Neuronal stem cell (in vitro differentiated cells): ENCODE measurements around the gene MERTK. TPM values are rescaled to one million over a fixed set of nuclear protein-coding genes. Genes with fewer than 3 reads are reported as not detected.

Source experiments
- DNase-seq: peaks from one replicate; pipeline ENCODE4 v3.0.0-alpha.2; 2013; ENCODE audit warnings: low spot score
- H2AFZ ChIP-seq: one replicate; pipeline ENCODE4 v1.6.1; 2013; ENCODE audit warnings: mild to moderate bottlenecking, low read length, inconsistent platforms
- H2AK5ac ChIP-seq: 2 replicates; pipeline ENCODE4 v1.6.1; 2013; ENCODE audit warnings: low read depth, mild to moderate bottlenecking, inconsistent platforms, low read length, moderate library complexity, mixed read lengths
- H2BK120ac ChIP-seq: 2 replicates; pipeline ENCODE4 v1.6.1; 2013; ENCODE audit warnings: low read depth, mild to moderate bottlenecking, inconsistent platforms, low read length, moderate library complexity, mixed read lengths
- H2BK12ac ChIP-seq: one replicate; pipeline ENCODE4 v1.6.1; 2013; ENCODE audit warnings: low read length, inconsistent platforms
- H2BK15ac ChIP-seq: 2 replicates; pipeline ENCODE4 v1.6.1; 2013; ENCODE audit warnings: mild to moderate bottlenecking, low read length, inconsistent platforms, mixed read lengths
- H2BK5ac ChIP-seq: one replicate; pipeline ENCODE4 v1.6.1; 2013; ENCODE audit warnings: inconsistent platforms, mild to moderate bottlenecking, low read length, moderate library complexity
- H3K14ac ChIP-seq: one replicate; pipeline ENCODE4 v1.6.1; 2013; ENCODE audit warnings: low read length, inconsistent platforms
- H3K18ac ChIP-seq: 2 replicates; pipeline ENCODE4 v1.6.1; 2013; ENCODE audit warnings: low read length, inconsistent platforms
- H3K23ac ChIP-seq: 2 replicates; pipeline ENCODE4 v1.6.1; 2013; ENCODE audit warnings: low read depth, mild to moderate bottlenecking, mixed read lengths, low read length, inconsistent platforms; ENCODE audit not compliant: poor library complexity
- H3K27ac ChIP-seq: replicated peaks from 3 replicates; pipeline ENCODE4 v1.5.1; 2013; ENCODE audit warnings: low read length, inconsistent platforms
- H3K27me3 ChIP-seq, 3 experiments: 2 replicates each; pipeline ENCODE4 v1.6.1; 2013; ENCODE audit warnings: low read length in 3 of 3, mild to moderate bottlenecking in 2 of 3, inconsistent platforms in 1 of 3, low read depth in 1 of 3, mixed read lengths in 1 of 3, moderate library complexity in 1 of 3; ENCODE audit not compliant: control insufficient read depth in 3 of 3, insufficient read depth in 3 of 3
- H3K36me3 ChIP-seq, 2 donors: replicated peaks in 1 of 2; 2 replicates each; pipeline ENCODE4 v1.6.1; 2013; ENCODE audit warnings: low read length in 2 of 2; ENCODE audit not compliant: control insufficient read depth in 2 of 2, insufficient read depth in 2 of 2
- H3K4ac ChIP-seq: 2 replicates; pipeline ENCODE4 v1.6.1; 2013; ENCODE audit warnings: inconsistent platforms, mild to moderate bottlenecking, low read length, moderate library complexity
- H3K4me1 ChIP-seq, 2 donors: 1 replicate in 1 of 2; 2 replicates in 1 of 2; pipeline ENCODE4 v1.6.1; 2013; ENCODE audit warnings: low read length in 2 of 2, low read depth in 1 of 2; ENCODE audit not compliant: control insufficient read depth in 2 of 2, insufficient read depth in 1 of 2
- H3K4me2 ChIP-seq: one replicate; pipeline ENCODE4 v1.6.1; 2013; ENCODE audit warnings: mild to moderate bottlenecking, low read length, inconsistent platforms; ENCODE audit not compliant: insufficient read depth, poor library complexity, severe bottlenecking
- H3K4me3 ChIP-seq, 2 donors: 2 replicates each; pipeline ENCODE4 v1.5.1; 2013; ENCODE audit warnings: low read length in 2 of 2, mild to moderate bottlenecking in 2 of 2, inconsistent platforms in 1 of 2, moderate library complexity in 1 of 2
- H3K79me1 ChIP-seq: one replicate; pipeline ENCODE4 v1.6.1; 2013; ENCODE audit warnings: low read depth, mild to moderate bottlenecking, inconsistent platforms, low read length, moderate library complexity
- H3K9ac ChIP-seq: one replicate; pipeline ENCODE4 v1.6.1; 2013; ENCODE audit warnings: mild to moderate bottlenecking, low read depth, low read length, inconsistent platforms; ENCODE audit not compliant: poor library complexity
- H3K9me3 ChIP-seq, 2 donors: replicated peaks in 1 of 2; 2 replicates each; pipeline versions ENCODE3 to v1.6.1; 2013; ENCODE audit warnings: low read length in 2 of 2, mild to moderate bottlenecking in 2 of 2, inconsistent platforms in 1 of 2, low read depth in 1 of 2, mixed read lengths in 1 of 2, moderate library complexity in 1 of 2; ENCODE audit not compliant: control insufficient read depth in 2 of 2, insufficient read depth in 1 of 2
- H4K8ac ChIP-seq: one replicate; pipeline ENCODE4 v1.6.1; 2013; ENCODE audit warnings: low read depth, mild to moderate bottlenecking, inconsistent platforms, low read length, moderate library complexity
- H4K91ac ChIP-seq: one replicate; pipeline ENCODE4 v1.6.1; 2013; ENCODE audit warnings: low read length, low read depth, mild to moderate bottlenecking, inconsistent platforms; ENCODE audit not compliant: poor library complexity
- WGBS, 2 donors: extraction: QIAGEN DNeasy Blood & Tissue Kit; methylation state at CpG; one replicate each; pipeline ENCODE4 v1.1.7; 2013; ENCODE audit warnings: missing lambda C conversion rate in 2 of 2, mixed read lengths in 1 of 2; ENCODE audit not compliant: insufficient read length in 2 of 2, insufficient replicate concordance in 1 of 2; ENCODE audit errors: extremely low coverage in 2 of 2; 5-methylcytosine and 5-hydroxymethylcytosine counted together
- small RNA-seq: library from polyadenylated mRNA; stranded (forward); fragments of <200 nt; extraction: miRNeasy Mini kit (QIAGEN cat#:217004); gene quantifications from one replicate; pipeline ENCODE3, GENCODE V24; 2013; ENCODE audit not compliant: insufficient read depth

Gene MERTK

GRCh38 chr2:112074506-112074905 is 176.1 kb downstream of the MERTK start:
- Histone ChIP-seq H4K91ac (no peak overlapping the region), H3K4me1 (peaks cover 0 to 2% of the 10 kb centered on the region in 2 donors), H3K9ac (no peak overlapping the region), H2BK12ac (no peak overlapping the region), H3K4me2 (no peak overlapping the region), H3K27ac (no peak overlapping the region), H2AK5ac (no peak overlapping the region), H3K18ac (no peak overlapping the region), H3K23ac (no peak overlapping the region), H2BK15ac (no peak overlapping the region), H3K14ac (no peak overlapping the region), H2BK120ac (no peak overlapping the region), H3K36me3 (peaks cover 0 to 47% of the 10 kb centered on the region in 2 donors), H2AFZ (no peak overlapping the region), H2BK5ac (no peak overlapping the region), H3K79me1 (no peaks in the 10 kb centered on the region), H3K27me3 (no peaks in the 10 kb centered on the region), H4K8ac (no peak overlapping the region), H3K4me3 (no peak overlapping the region), H3K9me3 (peaks cover 3 to 21% of the 10 kb centered on the region in 2 donors), H3K4ac (no peak overlapping the region)
- WGBS, 2 donors, result no CpG with 5 or more reads among the region's 1 CpG
- no peak for DNase-seq

- H3K36me3 ChIP-seq, result peaks cover 0 to 40% of the 10 kb centered on the region in 2 donors
- no peak overlapping the region for H3K27ac ChIP-seq
- no peak overlapping the region for H3K9ac ChIP-seq
- H3K4me3 ChIP-seq, result no peak overlapping the region
- H3K14ac ChIP-seq, result no peak overlapping the region
- no peak overlapping the region for H3K23ac ChIP-seq
- peaks cover 0 to 2% of the 10 kb centered on the region in 2 donors for H3K4me1 ChIP-seq
- DNase-seq, result no peak
- no peak overlapping the region for H2AFZ ChIP-seq
- H3K4me2 ChIP-seq, result no peak overlapping the region
- H4K91ac ChIP-seq, result no peak overlapping the region
- H3K4ac ChIP-seq, result no peak overlapping the region
- H3K9me3 ChIP-seq, result peaks cover 3 to 14% of the 10 kb centered on the region in 2 donors
- WGBS, 2 donors, result 100% methylated on average over 1 to 2 of the region's 8 CpGs
- no peak overlapping the region for H3K18ac ChIP-seq
- H2BK15ac ChIP-seq, result no peak overlapping the region
- H2BK12ac ChIP-seq, result no peak overlapping the region
- H4K8ac ChIP-seq, result no peak overlapping the region
- no peaks in the 10 kb centered on the region for H3K79me1 ChIP-seq
- no peaks in the 10 kb centered on the region for H3K27me3 ChIP-seq
- H2AK5ac ChIP-seq, result no peak overlapping the region
- no peak overlapping the region for H2BK5ac ChIP-seq
- no peak overlapping the region for H2BK120ac ChIP-seq
Measured at GRCh38 chr2:112075490-112076260, 177.3 kb downstream of the MERTK start.

DNA sequence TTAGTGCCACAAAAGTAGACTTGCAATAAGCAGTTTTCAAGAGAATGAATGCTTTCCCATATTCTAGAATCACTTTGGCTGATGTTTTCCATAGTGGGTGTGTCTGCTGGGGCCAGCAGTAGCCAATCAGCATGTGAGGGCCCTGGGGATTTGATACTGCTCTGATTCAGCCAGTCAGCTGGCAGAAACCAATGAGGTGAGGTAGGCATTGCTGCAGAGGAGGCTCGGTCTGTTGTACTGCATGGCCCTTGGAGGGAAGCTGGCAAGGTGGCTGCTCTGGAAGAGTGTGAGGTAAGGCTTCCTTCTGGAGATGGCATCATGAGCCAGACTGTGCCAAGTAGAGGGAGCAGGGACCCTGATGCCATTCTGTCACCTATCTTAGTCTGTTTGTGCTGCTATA is 179.4 kb downstream of the MERTK start:
- H4K8ac ChIP-seq, result no peak overlapping the region
- no peak overlapping the region for H2BK5ac ChIP-seq
- H2AFZ ChIP-seq, result no peak overlapping the region
- H3K4ac ChIP-seq, result no peak overlapping the region
- H2BK12ac ChIP-seq, result no peak overlapping the region
- H4K91ac ChIP-seq, result no peak overlapping the region
- H3K18ac ChIP-seq, result no peak overlapping the region
- no peaks in the 10 kb centered on the region for H3K27me3 ChIP-seq
- no CpG with 5 or more reads among the region's 1 CpG for WGBS, 2 donors
- no peak overlapping the region for H3K27ac ChIP-seq
- H3K4me1 ChIP-seq, result peaks cover 0 to 2% of the 10 kb centered on the region in 2 donors
- DNase-seq, result no peak
- no peak overlapping the region for H2BK120ac ChIP-seq
- no peak overlapping the region for H3K4me3 ChIP-seq
- H3K9me3 ChIP-seq, result peaks cover 3 to 14% of the 10 kb centered on the region in 2 donors
- no peak overlapping the region for H3K14ac ChIP-seq
- no peak overlapping the region for H3K4me2 ChIP-seq
- H3K9ac ChIP-seq, result no peak overlapping the region
- H3K36me3 ChIP-seq, result peaks cover 1 to 54% of the 10 kb centered on the region in 2 donors
- H2BK15ac ChIP-seq, result no peak overlapping the region
- H3K79me1 ChIP-seq, result no peaks in the 10 kb centered on the region
- no peak overlapping the region for H3K23ac ChIP-seq
- no peak overlapping the region for H2AK5ac ChIP-seq

Small RNA genes within 50 kb of the gene (small RNA-seq; reads per million reads assigned to genes)
- gene RN7SL297P, result not detected
